H9 (cell line): ENCODE measurements around the gene AQP3. TPM values are rescaled to one million over a fixed set of nuclear protein-coding genes. Genes with fewer than 3 reads are reported as not detected.

ENCODE experiments used
- DNase-seq: peaks from one replicate; pipeline ENCODE4 v3.0.0-alpha.2; 2017
- H2AFZ ChIP-seq: one replicate; pipeline ENCODE4 v1.6.1; 2013; ENCODE audit warnings: mild to moderate bottlenecking, low read length, control low read depth, moderate library complexity
- H2AK5ac ChIP-seq: 2 replicates; pipeline ENCODE4 v1.6.1; 2013; ENCODE audit warnings: low read length, control low read depth, mixed read lengths; ENCODE audit not compliant: insufficient read length
- H2BK120ac ChIP-seq: one replicate; pipeline ENCODE4 v1.6.1; 2013; ENCODE audit warnings: low read depth, mild to moderate bottlenecking, low read length, control low read depth, inconsistent platforms; ENCODE audit not compliant: poor library complexity, severe bottlenecking
- H2BK12ac ChIP-seq: 2 replicates; pipeline ENCODE4 v1.6.1; 2013; ENCODE audit warnings: low read length, control low read depth, mixed read lengths, low read depth; ENCODE audit not compliant: insufficient read length
- H2BK15ac ChIP-seq: 2 replicates; pipeline ENCODE4 v1.6.1; 2013; ENCODE audit warnings: low read depth, low read length, control low read depth
- H2BK20ac ChIP-seq: one replicate; pipeline ENCODE4 v1.6.1; 2013; ENCODE audit warnings: low read depth, mild to moderate bottlenecking, low read length, control low read depth, inconsistent platforms; ENCODE audit not compliant: poor library complexity, severe bottlenecking
- H2BK5ac ChIP-seq: 2 replicates; pipeline ENCODE4 v1.6.1; 2013; ENCODE audit warnings: low read length, control low read depth, mixed read lengths; ENCODE audit not compliant: insufficient read length
- H3K14ac ChIP-seq: 2 replicates; pipeline ENCODE4 v1.6.1; 2013; ENCODE audit warnings: low read length, control low read depth; ENCODE audit not compliant: insufficient read depth
- H3K18ac ChIP-seq: 2 replicates; pipeline ENCODE4 v1.6.1; 2013; ENCODE audit warnings: low read depth, mild to moderate bottlenecking, mixed read lengths, low read length, control low read depth; ENCODE audit not compliant: insufficient read length
- H3K23ac ChIP-seq: 2 replicates; pipeline ENCODE4 v1.6.1; 2013; ENCODE audit warnings: low read length, control low read depth, mixed read lengths, low read depth; ENCODE audit not compliant: insufficient read length
- H3K23me2 ChIP-seq: 2 replicates; pipeline ENCODE4 v1.6.1; 2013; ENCODE audit warnings: low read depth, mild to moderate bottlenecking, mixed read lengths, low read length, control low read depth; ENCODE audit not compliant: insufficient read length, poor library complexity, severe bottlenecking
- H3K27ac ChIP-seq: 2 replicates; pipeline ENCODE4 v1.5.1; 2013; ENCODE audit warnings: low read length, control low read depth, mixed read lengths, low read depth; ENCODE audit not compliant: insufficient read length
- H3K27me3 ChIP-seq: 2 replicates; pipeline ENCODE4 v1.6.1; 2013; ENCODE audit warnings: low read length, control low read depth, inconsistent platforms; ENCODE audit not compliant: insufficient read depth
- H3K4ac ChIP-seq: 2 replicates; pipeline ENCODE4 v1.6.1; 2013; ENCODE audit warnings: low read depth, mild to moderate bottlenecking, control low read depth, inconsistent platforms, low read length, moderate library complexity
- H3K4me1 ChIP-seq: 2 replicates; pipeline ENCODE4 v1.6.1; 2013; ENCODE audit warnings: low read length, control low read depth, inconsistent platforms; ENCODE audit not compliant: insufficient read depth
- H3K4me2 ChIP-seq: 2 replicates; pipeline ENCODE4 v1.6.1; 2013; ENCODE audit warnings: low read length, control low read depth, mixed read lengths; ENCODE audit not compliant: insufficient read length, insufficient read depth
- H3K56ac ChIP-seq: 2 replicates; pipeline ENCODE4 v1.6.1; 2013; ENCODE audit warnings: low read depth, mild to moderate bottlenecking, mixed read lengths, low read length, control low read depth; ENCODE audit not compliant: insufficient read length
- H3K79me1 ChIP-seq: 2 replicates; pipeline ENCODE4 v1.6.1; 2013; ENCODE audit warnings: low read depth, mild to moderate bottlenecking, moderate library complexity, low read length, control low read depth, inconsistent platforms; ENCODE audit not compliant: insufficient read depth, poor library complexity, severe bottlenecking
- H3K79me2 ChIP-seq: 2 replicates; pipeline ENCODE4 v1.6.1; 2013; ENCODE audit warnings: low read length, control low read depth, inconsistent platforms; ENCODE audit not compliant: insufficient read depth
- H3K9ac ChIP-seq: 2 replicates; pipeline ENCODE4 v1.6.1; 2013; ENCODE audit warnings: low read length, control low read depth, mixed read lengths; ENCODE audit not compliant: insufficient read length; ENCODE audit errors: extremely low read depth
- H3K9me3 ChIP-seq: one replicate; pipeline ENCODE4 v1.6.1; 2013; ENCODE audit warnings: low read depth, low read length, inconsistent platforms; ENCODE audit not compliant: control insufficient read depth
- H3T11ph ChIP-seq: one replicate; pipeline ENCODE4 v1.6.1; 2013; ENCODE audit warnings: mild to moderate bottlenecking, low read length, control low read depth, inconsistent platforms
- H4K20me1 ChIP-seq: one replicate; pipeline ENCODE4 v1.6.1; 2013; ENCODE audit not compliant: control insufficient read depth, insufficient read length, insufficient read depth
- H4K5ac ChIP-seq: 2 replicates; pipeline ENCODE4 v1.6.1; 2013; ENCODE audit warnings: low read depth, mild to moderate bottlenecking, mixed read lengths, low read length, control low read depth; ENCODE audit not compliant: insufficient read length
- H4K8ac ChIP-seq: replicated peaks from 2 replicates; pipeline ENCODE4 v1.6.1; 2013; ENCODE audit warnings: low read length, control low read depth, mixed read lengths, low read depth; ENCODE audit not compliant: insufficient read length
- H4K91ac ChIP-seq: 2 replicates; pipeline ENCODE4 v1.6.1; 2013; ENCODE audit warnings: low read depth, mild to moderate bottlenecking, moderate library complexity, mixed read lengths, low read length, control low read depth; ENCODE audit not compliant: insufficient read length
- H3K27ac Mint-ChIP-seq, 3 experiments: 2 replicates in 2 of 3; 3 replicates in 1 of 3; pipeline ENCODE4 v1.8.0; 2020 to 2021; ENCODE audit warnings: mixed read lengths in 3 of 3, mild to moderate bottlenecking in 1 of 3, moderate library complexity in 1 of 3
- H3K27me3 Mint-ChIP-seq: 2 replicates; pipeline ENCODE4 v1.8.0; 2021; ENCODE audit warnings: low read depth, mild to moderate bottlenecking, moderate library complexity, mixed read lengths
- H3K36me3 Mint-ChIP-seq, 3 experiments: 2 replicates in 2 of 3; 3 replicates in 1 of 3; pipeline ENCODE4 v1.8.0; 2020 to 2021; ENCODE audit warnings: low read depth in 3 of 3, mixed read lengths in 3 of 3; ENCODE audit not compliant: insufficient read depth in 1 of 3
- H3K4me1 Mint-ChIP-seq, 2 experiments: 2 replicates each; pipeline ENCODE4 v1.8.0; 2020; ENCODE audit warnings: mixed read lengths in 2 of 2
- H3K4me3 Mint-ChIP-seq, 2 experiments: 2 replicates in 1 of 2; 3 replicates in 1 of 2; pipeline ENCODE4 v1.8.0; 2020 to 2021; ENCODE audit warnings: mild to moderate bottlenecking in 2 of 2, mixed read lengths in 2 of 2, moderate library complexity in 1 of 2
- H3K9me3 Mint-ChIP-seq, 2 experiments: 2 replicates in 1 of 2; 3 replicates in 1 of 2; pipeline ENCODE4 v1.8.0; 2020; ENCODE audit warnings: mild to moderate bottlenecking in 2 of 2, mixed read lengths in 2 of 2, moderate library complexity in 1 of 2
- CTCF ChIP-seq: fragments of 200-600 bp; sonication (generic); conservative IDR thresholded peaks from 3 replicates; pipeline ENCODE4 v1.8.0; 2021; ENCODE audit warnings: antibody characterized with exemption, mild to moderate bottlenecking
- WGBS: extraction: QIAGEN DNeasy Blood & Tissue Kit; methylation state at CpG from one replicate; pipeline ENCODE4 v1.1.7; 2013; ENCODE audit warnings: missing lambda C conversion rate, low lambda C conversion rate, mixed read lengths; ENCODE audit not compliant: insufficient read length; ENCODE audit errors: extremely low coverage; 5-methylcytosine and 5-hydroxymethylcytosine counted together
- total RNA-seq: library from RNA; stranded (reverse); gene quantifications from 2 replicates; pipeline ENCODE4 v1.2.1, GENCODE V29; 2021

The AQP3 gene
- total RNA-seq, 1 experiment from 2014 or later: 1.6 TPM

GRCh38 chr9:33414268-33414667 is 33.1 kb downstream of the AQP3 start:
- no peak overlapping the region for H2BK5ac ChIP-seq
- Mint-ChIP-seq H3K27me3 (peaks cover 5% of the 10 kb centered on the region), H3K4me3 (no peak overlapping the region), H3K36me3 (no peaks in the 10 kb centered on the region), H3K27ac (no peak overlapping the region; a peak in 1 of 7 replicates), H3K4me1 (peaks cover 7 to 13% of the 10 kb centered on the region in 2 experiments), H3K9me3 (no peaks in the 10 kb centered on the region)
- no peak overlapping the region for H4K8ac ChIP-seq
- H4K5ac ChIP-seq: no peak overlapping the region
- no peak overlapping the region for H3K9ac ChIP-seq
- H3K23me2 ChIP-seq: no peaks in the 10 kb centered on the region
- H3K23ac ChIP-seq: no peak overlapping the region
- no peak overlapping the region for H2BK20ac ChIP-seq
- H3K4me2 ChIP-seq: no peak overlapping the region
- no peaks in the 10 kb centered on the region for H3K9me3 ChIP-seq
- no peak overlapping the region for H3K14ac ChIP-seq
- WGBS: no CpG with 5 or more reads among the region's 3 CpGs
- H2AK5ac ChIP-seq: no peak overlapping the region
- no peaks in the 10 kb centered on the region for H3K27me3 ChIP-seq
- H3K79me2 ChIP-seq: no peaks in the 10 kb centered on the region
- H2BK12ac ChIP-seq: no peak overlapping the region
- H4K20me1 ChIP-seq: no peaks in the 10 kb centered on the region
- H2BK120ac ChIP-seq: no peak overlapping the region
- no peaks in the 10 kb centered on the region for H3K4me1 ChIP-seq
- H3T11ph ChIP-seq: no peak overlapping the region
- no peak overlapping the region for H2BK15ac ChIP-seq
- no peak overlapping the region for H3K4ac ChIP-seq
- no peak for TF ChIP-seq CTCF
- no peaks in the 10 kb centered on the region for H3K79me1 ChIP-seq
- DNase-seq: no peak
- no peak overlapping the region for H4K91ac ChIP-seq
- no peak overlapping the region for H3K18ac ChIP-seq
- H2AFZ ChIP-seq: no peak overlapping the region
- H3K27ac ChIP-seq: no peak overlapping the region
- H3K56ac ChIP-seq: no peak overlapping the region
